HEK293 (cell line): ENCODE measurements around the gene CTBP2.

Experiments
- CTCF ChIA-PET: fragments of 350-600 bp; formaldehyde crosslinking; extraction: SDS; loops from one replicate; lab custom pipeline; 2021; ENCODE audit warnings: antibody characterized with exemption; lab: Yijun Ruan, JAX
- POLR2A ChIA-PET: fragments of 300-600 bp; formaldehyde crosslinking; extraction: SDS; loops from one replicate; lab custom pipeline; 2020; ENCODE audit warnings: antibody characterized with exemption, inconsistent platforms; lab: Yijun Ruan, JAX
- H3K27ac ChIP-seq: fragments of 200-500 bp; sonication (Bioruptor generic); 2 replicates; pipeline ENCODE4 v1.5.1; 2014; ENCODE audit warnings: low read depth, low read length, control low read depth, inconsistent platforms; ENCODE audit errors: extremely low read depth
- H3K36me3 ChIP-seq, 2 experiments: fragments of 200-500 bp in 1 of 2; sonication (Bioruptor generic) in 1 of 2; 1 replicate in 1 of 2; 2 replicates in 1 of 2; pipeline ENCODE4 v1.5.1; 2014 to 2017; ENCODE audit warnings: inconsistent platforms in 2 of 2, low read length in 2 of 2; ENCODE audit not compliant: control insufficient read depth in 2 of 2, insufficient read depth in 1 of 2
- H3K4me1 ChIP-seq: fragments of 200-500 bp; sonication (Bioruptor generic); 2 replicates; pipeline ENCODE4 v1.5.1; 2014; ENCODE audit warnings: mild to moderate bottlenecking, low read length, inconsistent platforms; ENCODE audit not compliant: control insufficient read depth, insufficient read depth
- H3K4me3 ChIP-seq: 2 replicates; pipeline ENCODE4 v1.5.1; 2011; ENCODE audit warnings: low read depth, mild to moderate bottlenecking, control low read depth, low read length, moderate library complexity
- H3K9me3 ChIP-seq: fragments of 200-500 bp; sonication (Bioruptor generic); 2 replicates; pipeline ENCODE4 v1.5.1; 2014; ENCODE audit warnings: low read depth, low read length, inconsistent platforms; ENCODE audit not compliant: control insufficient read depth, insufficient read depth
- KLF7 ChIP-seq: fragments of 450-650 bp; formaldehyde crosslinking; IDR thresholded peaks from 2 replicates; pipeline ENCODE4 v1.5.1; 2016; ENCODE audit warnings: missing biosample characterization, missing genetic modification characterization, borderline replicate concordance
- MEIS1 ChIP-seq: sonication (generic); formaldehyde crosslinking; IDR thresholded peaks from 2 replicates; pipeline ENCODE4 v1.8.1; 2022; ENCODE audit warnings: missing genetic modification reagents, mild to moderate bottlenecking, borderline replicate concordance
- SETDB1 ChIP-seq: IDR thresholded peaks from one replicate; pipeline ENCODE4 v1.6.1; 2017; ENCODE audit warnings: mild to moderate bottlenecking, low read length, moderate library complexity, mixed read lengths; ENCODE audit not compliant: insufficient read length
- ZNF132 ChIP-seq: fragments of 450-650 bp; formaldehyde crosslinking; IDR thresholded peaks from 2 replicates; pipeline ENCODE4 v1.5.1; 2017; ENCODE audit warnings: missing biosample characterization, missing genetic modification characterization, borderline replicate concordance
- ZNF2 ChIP-seq: fragments of 450-650 bp; formaldehyde crosslinking; IDR thresholded peaks from 2 replicates; pipeline ENCODE4 v1.5.1; 2016; ENCODE audit warnings: missing biosample characterization, missing genetic modification characterization
- ZNF24 ChIP-seq: fragments of 450-650 bp; formaldehyde crosslinking; IDR thresholded peaks from 2 replicates; pipeline ENCODE4 v1.5.1; 2016; ENCODE audit warnings: missing biosample characterization, missing genetic modification characterization
- ZNF292 ChIP-seq: fragments of 450-650 bp; formaldehyde crosslinking; IDR thresholded peaks from 2 replicates; pipeline ENCODE4 v1.5.1; 2016; ENCODE audit warnings: low read depth, missing biosample characterization, missing genetic modification characterization, borderline replicate concordance
- ZNF426 ChIP-seq: fragments of 450-650 bp; formaldehyde crosslinking; IDR thresholded peaks from 2 replicates; pipeline ENCODE4 v1.5.1; 2017; ENCODE audit warnings: missing biosample characterization, missing genetic modification characterization, mild to moderate bottlenecking, inconsistent platforms, moderate library complexity
- ZNF558 ChIP-seq: fragments of 450-650 bp; formaldehyde crosslinking; IDR thresholded peaks from 2 replicates; pipeline ENCODE4 v1.5.1; 2016; ENCODE audit warnings: missing biosample characterization, missing genetic modification characterization
- ZNF621 ChIP-seq: fragments of 450-650 bp; formaldehyde crosslinking; IDR thresholded peaks from 2 replicates; pipeline ENCODE4 v1.5.1; 2017; ENCODE audit warnings: missing biosample characterization, missing genetic modification characterization
- ZNF792 ChIP-seq: fragments of 450-650 bp; formaldehyde crosslinking; IDR thresholded peaks from 2 replicates; pipeline ENCODE4 v1.5.1; 2016; ENCODE audit warnings: missing biosample characterization, missing genetic modification characterization
- ZSCAN16 ChIP-seq: fragments of 450-650 bp; formaldehyde crosslinking; IDR thresholded peaks from 2 replicates; pipeline ENCODE4 v1.5.1; 2016; ENCODE audit warnings: missing biosample characterization, missing genetic modification characterization
- TF ChIP-seq, protein P1 (sequence below): fragments of 450-650 bp; formaldehyde crosslinking; IDR thresholded peaks from 2 replicates; pipeline ENCODE4 v1.5.1; 2017; ENCODE audit warnings: missing biosample characterization, missing genetic modification characterization
- TF ChIP-seq, protein P2 (sequence below): fragments of 450-650 bp; formaldehyde crosslinking; IDR thresholded peaks from 2 replicates; pipeline ENCODE4 v1.5.1; 2016; ENCODE audit warnings: missing biosample characterization, missing genetic modification characterization

CTBP2 gene

DNA sequence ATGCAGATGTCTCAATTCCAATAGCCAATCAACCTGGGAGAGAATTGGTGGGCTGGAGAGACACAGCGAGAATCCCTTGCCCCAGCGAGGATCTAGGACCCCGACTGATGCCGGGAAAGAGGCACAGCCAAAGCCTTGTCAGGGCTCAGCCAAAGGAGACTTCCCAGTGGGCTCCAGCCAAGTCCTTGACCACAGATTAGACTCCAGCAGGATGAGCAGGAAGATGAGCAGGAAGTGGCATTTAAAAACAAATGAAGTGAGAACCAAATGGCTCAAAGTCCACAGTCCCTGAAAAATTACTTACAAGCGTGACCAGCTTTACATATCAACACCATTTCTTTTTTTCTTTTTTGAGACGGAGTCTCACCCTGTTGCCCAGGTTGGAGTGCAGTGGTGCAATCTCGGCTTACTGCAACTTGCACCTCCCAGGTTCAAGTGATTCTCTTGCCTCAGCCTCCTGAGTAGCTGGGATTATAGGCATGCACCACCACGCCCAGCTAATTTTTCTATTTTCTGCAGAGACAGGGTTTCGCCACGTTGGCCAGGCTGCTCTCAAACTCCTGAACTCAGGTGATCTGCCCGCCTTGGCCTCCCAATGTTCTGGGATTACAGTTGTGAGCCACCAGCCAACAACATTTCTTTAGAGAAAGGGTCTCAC, 40.2 kb downstream of the CTBP2 start:
- no peak for TF ChIP-seq ZSCAN16 (tag by site-specific recombination)
- TF ChIP-seq ZNF558 (tag by site-specific recombination) = no peak
- no peak overlapping the region for H3K4me3 ChIP-seq
- H3K36me3 ChIP-seq = peaks cover 0 to 9% of the 10 kb centered on the region in 2 experiments; a peak in 1 of 3 replicates
- H3K27ac ChIP-seq = no peak overlapping the region
- H3K9me3 ChIP-seq = no peaks in the 10 kb centered on the region
- ChIA-PET POLR2A (no interaction called here), CTCF (interaction anchor here (0.6 kb wide), 1 partner anchor 34 kb away, joined by 3 read pairs; no protein-coding TSS in a partner anchor)
- H3K4me1 ChIP-seq = peaks cover 4% of the 10 kb centered on the region; the same call in 1 of the 2 replicates

DNA sequence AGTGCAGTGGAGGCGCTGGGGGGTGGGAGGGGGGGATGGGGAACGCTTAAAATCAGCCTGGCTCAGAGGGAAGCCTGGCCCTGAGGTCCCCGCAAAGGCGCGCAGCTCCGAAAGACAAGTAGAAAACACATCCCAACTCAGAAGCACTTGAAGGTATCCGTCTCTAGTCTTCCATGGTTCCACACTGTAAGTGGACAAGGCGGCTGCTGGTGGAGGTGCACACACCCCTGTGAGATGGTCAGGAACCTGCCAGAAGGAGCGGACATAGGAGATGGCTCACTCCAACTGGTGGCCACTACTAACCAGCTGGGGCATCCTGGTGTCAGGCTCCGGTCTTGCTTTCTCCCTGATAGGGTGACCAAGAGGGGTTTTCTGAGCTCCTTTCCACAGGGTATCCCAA, 41.7 kb downstream of the CTBP2 start:
- CTCF ChIA-PET = no interaction called here

DNA sequence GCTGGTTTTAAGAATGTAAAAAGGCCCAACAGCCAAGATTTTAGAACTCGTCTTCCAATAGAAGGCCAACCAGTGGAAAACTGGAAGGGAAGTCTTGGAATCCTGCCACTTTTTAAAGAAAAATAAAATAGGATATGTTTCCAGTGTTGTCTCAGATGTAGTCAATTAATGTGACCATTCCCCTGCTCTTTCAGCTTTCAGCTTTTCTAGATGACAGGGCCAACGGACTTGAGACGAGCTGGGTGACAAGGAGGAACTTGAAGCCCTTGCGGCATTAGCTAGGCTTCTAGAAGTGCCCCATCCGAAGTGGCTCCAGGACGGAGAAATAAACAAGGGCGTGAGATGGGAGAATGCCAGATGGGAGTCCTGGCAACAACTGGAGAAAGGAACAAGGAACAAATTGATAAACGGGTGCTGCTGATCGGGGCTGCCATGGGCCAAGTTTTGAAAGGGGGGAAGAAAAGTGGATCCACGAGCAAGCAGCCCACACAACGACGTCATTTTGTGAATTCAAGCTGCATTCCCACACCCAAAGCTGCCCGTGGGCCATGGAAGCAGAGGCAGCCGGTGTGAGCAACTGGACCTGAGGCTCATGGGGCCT, 42.3 kb downstream of the CTBP2 start:
- ChIA-PET POLR2A (interaction anchor here (0.6 kb wide), 1 partner anchor 270 kb away, joined by 3 read pairs; no protein-coding TSS in a partner anchor), CTCF (interaction anchor here (0.7 kb wide), 1 partner anchor 544 kb away, joined by 3 read pairs; no protein-coding TSS in a partner anchor)
- no peak overlapping the region for H3K4me3 ChIP-seq
- peaks cover 7% of the 10 kb centered on the region; the same call in 1 of the 2 replicates for H3K4me1 ChIP-seq
- peaks cover 0 to 8% of the 10 kb centered on the region in 2 experiments; a peak in 1 of 3 replicates for H3K36me3 ChIP-seq
- no peak overlapping the region for H3K27ac ChIP-seq
- TF ChIP-seq, protein P1, sequence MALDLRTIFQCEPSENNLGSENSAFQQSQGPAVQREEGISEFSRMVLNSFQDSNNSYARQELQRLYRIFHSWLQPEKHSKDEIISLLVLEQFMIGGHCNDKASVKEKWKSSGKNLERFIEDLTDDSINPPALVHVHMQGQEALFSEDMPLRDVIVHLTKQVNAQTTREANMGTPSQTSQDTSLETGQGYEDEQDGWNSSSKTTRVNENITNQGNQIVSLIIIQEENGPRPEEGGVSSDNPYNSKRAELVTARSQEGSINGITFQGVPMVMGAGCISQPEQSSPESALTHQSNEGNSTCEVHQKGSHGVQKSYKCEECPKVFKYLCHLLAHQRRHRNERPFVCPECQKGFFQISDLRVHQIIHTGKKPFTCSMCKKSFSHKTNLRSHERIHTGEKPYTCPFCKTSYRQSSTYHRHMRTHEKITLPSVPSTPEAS = no peak
- TF ChIP-seq SETDB1 = no peak
- TF ChIP-seq, protein P2, sequence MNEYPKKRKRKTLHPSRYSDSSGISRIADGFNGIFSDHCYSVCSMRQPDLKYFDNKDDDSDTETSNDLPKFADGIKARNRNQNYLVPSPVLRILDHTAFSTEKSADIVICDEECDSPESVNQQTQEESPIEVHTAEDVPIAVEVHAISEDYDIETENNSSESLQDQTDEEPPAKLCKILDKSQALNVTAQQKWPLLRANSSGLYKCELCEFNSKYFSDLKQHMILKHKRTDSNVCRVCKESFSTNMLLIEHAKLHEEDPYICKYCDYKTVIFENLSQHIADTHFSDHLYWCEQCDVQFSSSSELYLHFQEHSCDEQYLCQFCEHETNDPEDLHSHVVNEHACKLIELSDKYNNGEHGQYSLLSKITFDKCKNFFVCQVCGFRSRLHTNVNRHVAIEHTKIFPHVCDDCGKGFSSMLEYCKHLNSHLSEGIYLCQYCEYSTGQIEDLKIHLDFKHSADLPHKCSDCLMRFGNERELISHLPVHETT (tag by site-specific recombination) = no peak
- TF ChIP-seq ZNF2 (tag by site-specific recombination) = no peak
- TF ChIP-seq ZNF24 (tag by site-specific recombination) = no peak
- no peak for TF ChIP-seq ZNF792 (tag by site-specific recombination)
- TF ChIP-seq, all 188 proteins: peak for 0
- no peaks in the 10 kb centered on the region for H3K9me3 ChIP-seq

More for the DNA sequence above, 41.7 kb downstream of the CTBP2 start:
- Histone ChIP-seq H3K27ac (no peak overlapping the region), H3K4me3 (no peak overlapping the region), H3K36me3 (peaks cover 0 to 9% of the 10 kb centered on the region in 2 experiments; a peak in 1 of 3 replicates), H3K9me3 (no peaks in the 10 kb centered on the region), H3K4me1 (peaks cover 7% of the 10 kb centered on the region; the same call in 1 of the 2 replicates)
- TF ChIP-seq KLF7 (tag by site-specific recombination) (no peak), ZNF292 (tag by site-specific recombination) (no peak), ZNF426 (tag by site-specific recombination) (no peak), MEIS1 (CRISPR knock-in tag) (no peak), ZNF621 (tag by site-specific recombination) (no peak), ZNF792 (tag by site-specific recombination) (no peak), ZNF132 (tag by site-specific recombination) (no peak)
- POLR2A ChIA-PET = no interaction called here
